ENCODE results near the gene IFFO2.

DNA sequence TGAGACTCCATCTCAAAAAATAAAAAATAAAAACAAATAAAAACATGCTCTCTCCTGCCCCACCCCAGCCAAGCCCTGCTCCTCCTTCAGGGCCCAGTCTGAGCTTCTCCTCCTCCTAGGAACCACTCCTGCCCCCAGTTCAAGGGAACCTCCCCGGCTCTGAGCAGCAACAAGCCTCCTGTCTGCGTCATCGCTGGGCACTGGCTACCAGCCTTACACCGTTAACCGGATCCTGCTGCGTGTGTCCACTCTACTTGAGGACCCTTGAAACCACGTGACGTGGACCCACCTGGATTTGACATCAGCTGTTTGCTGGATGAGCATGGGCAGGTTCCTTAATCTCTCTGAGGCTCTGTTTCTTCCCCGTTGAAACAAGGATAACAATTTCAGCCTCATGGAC lies 95.4 kb downstream of the IFFO2 start:
- TF ChIP-seq, protein P1, sequence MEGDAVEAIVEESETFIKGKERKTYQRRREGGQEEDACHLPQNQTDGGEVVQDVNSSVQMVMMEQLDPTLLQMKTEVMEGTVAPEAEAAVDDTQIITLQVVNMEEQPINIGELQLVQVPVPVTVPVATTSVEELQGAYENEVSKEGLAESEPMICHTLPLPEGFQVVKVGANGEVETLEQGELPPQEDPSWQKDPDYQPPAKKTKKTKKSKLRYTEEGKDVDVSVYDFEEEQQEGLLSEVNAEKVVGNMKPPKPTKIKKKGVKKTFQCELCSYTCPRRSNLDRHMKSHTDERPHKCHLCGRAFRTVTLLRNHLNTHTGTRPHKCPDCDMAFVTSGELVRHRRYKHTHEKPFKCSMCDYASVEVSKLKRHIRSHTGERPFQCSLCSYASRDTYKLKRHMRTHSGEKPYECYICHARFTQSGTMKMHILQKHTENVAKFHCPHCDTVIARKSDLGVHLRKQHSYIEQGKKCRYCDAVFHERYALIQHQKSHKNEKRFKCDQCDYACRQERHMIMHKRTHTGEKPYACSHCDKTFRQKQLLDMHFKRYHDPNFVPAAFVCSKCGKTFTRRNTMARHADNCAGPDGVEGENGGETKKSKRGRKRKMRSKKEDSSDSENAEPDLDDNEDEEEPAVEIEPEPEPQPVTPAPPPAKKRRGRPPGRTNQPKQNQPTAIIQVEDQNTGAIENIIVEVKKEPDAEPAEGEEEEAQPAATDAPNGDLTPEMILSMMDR (IDR thresholded peaks at IDR 0.05; ENCODE audit: low read length), result no peak
- TF ChIP-seq EZH2 (IDR thresholded peaks at IDR 0.05; ENCODE audit: borderline replicate concordance, low read length), result no peak

Measured in OCI-LY1 (cell line).